Measurements from ENCODE around the gene MARF1.
"Not testable (repeated sequence)": the region's sequence is repeated elsewhere in the genome, so short reads cannot be mapped to it uniquely, and the experiment has no call there.

Gene MARF1

DNA sequence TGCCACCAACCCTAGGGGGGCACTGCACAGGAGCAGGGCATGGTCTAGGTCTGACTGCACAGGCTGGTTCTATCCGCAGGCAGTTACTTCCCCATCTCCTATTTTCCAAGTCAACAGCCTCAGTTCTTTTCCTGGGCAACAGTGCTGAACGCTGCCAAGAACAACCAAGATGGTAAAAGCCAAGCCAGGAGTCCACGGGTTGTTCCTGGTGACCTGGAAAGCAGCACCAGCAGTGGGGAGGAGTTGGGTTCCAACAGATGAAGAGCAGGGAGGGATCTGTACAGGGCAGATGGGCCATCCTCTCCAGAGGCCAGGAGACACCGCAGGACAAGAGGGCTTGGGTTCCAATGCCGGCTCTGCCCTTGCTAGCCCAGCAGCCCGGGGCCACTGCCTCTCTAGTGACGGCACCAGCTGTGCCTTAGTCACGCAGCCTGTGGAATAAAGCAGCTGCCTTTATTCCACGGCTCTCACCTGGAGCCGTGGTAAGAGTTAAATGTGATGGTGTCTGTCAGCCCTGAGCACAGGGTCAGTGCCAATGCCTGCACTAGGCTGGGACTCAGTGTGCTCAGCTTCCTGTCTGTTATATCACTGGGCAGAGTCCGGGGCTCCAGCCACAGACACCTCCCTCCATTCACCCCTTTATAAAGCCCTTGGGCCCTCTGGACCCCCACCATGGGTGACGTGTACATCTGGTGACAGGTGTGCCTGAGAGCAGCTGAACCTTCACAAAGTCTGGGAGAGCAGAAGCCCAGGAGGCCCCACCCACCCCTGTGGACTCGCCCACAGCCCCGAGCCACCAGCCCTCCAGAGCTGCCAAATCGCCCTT, 44.9 kb downstream of the MARF1 start:
- DNase-seq, result no peak

DNA sequence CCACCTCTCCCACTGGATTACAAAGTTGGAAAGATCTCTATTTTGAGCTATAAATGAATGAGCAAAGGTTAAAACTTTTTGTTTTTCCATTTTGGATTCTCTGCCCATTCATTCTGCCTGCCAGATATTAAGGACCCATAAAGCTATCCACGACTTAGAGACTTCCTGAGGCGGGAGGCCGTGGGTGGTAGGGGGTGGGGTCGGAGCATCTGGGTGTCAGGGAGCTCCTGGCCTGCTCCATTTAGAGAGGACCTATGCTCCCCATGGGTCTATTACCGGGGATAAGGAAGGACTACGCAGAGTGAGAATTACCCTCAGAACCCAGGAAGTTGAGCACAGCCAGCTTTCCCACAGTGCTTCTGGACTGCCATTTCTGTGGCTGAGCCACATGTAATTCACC, 45.8 kb downstream of the MARF1 start:
- no peak for DNase-seq

DNA sequence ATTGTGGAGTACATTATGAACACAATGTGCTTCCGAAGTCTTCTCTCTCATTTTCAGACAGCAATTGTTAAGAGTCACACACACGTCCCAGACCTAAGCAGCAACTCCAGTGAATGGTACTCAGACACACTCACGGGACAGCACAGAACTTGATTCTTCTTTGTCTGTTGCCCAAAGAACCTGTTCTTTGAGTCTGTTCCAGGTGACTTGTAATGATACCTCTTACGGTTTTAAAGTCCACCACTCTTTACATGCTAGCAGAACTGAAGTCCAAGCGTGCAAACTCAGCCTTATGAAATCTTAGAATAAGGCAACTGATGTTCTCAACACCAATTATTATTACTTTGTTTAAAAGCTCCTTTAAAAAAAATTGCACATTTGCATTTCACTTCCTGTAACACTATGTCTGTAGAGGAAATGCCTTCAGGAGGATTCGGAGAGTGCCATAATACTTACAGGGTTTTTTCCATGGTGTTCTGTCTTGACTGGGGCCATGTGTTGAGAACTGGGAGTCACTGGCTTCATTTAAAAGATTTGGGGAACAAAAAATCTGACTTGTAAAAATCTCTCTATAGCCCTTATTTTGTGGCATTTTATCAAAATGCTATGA, 48.1 kb downstream of the MARF1 start:
- no peak for DNase-seq

DNA sequence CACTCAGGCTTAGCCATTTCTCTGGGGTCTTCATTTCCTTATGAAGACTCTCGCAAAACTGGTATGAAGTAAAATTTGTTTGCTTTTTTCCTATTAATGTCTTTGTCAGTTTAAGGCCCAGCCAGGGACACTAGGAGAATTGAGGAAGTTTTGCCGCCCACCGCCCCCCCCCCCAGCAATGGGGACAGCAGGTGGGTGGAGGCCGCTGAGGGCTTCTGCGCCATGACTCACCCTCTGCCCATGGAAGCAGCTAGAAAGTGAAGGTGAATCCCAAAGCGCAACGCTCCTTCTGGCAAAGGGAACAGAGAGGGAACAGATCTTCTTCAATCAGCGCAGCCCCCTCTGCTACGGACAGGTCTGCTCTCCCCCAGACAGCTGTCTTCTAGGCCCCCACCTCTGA, 49.7 kb downstream of the MARF1 start:
- no peak for DNase-seq

DNA sequence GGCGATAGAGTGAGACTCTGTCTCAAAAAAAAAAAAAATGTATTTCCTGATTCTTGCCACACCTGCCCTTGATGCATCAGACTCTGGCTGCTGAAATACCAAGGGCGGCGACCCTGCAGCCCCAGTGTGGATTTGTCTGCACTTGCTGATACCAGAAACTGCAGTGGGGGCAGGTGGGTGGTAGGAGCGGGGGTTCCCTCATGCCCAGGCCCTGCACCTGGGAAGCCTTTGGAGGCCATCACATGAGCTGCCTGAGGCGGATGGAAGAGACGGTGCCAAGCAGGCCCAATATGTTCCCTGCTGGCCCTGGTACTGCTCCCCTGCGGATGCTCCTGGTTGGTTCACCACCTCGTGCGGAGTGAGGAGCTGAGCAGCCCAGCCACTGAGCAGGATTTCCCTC, 50.6 kb downstream of the MARF1 start:
- peak; percentile 13 for DNase-seq

DNA sequence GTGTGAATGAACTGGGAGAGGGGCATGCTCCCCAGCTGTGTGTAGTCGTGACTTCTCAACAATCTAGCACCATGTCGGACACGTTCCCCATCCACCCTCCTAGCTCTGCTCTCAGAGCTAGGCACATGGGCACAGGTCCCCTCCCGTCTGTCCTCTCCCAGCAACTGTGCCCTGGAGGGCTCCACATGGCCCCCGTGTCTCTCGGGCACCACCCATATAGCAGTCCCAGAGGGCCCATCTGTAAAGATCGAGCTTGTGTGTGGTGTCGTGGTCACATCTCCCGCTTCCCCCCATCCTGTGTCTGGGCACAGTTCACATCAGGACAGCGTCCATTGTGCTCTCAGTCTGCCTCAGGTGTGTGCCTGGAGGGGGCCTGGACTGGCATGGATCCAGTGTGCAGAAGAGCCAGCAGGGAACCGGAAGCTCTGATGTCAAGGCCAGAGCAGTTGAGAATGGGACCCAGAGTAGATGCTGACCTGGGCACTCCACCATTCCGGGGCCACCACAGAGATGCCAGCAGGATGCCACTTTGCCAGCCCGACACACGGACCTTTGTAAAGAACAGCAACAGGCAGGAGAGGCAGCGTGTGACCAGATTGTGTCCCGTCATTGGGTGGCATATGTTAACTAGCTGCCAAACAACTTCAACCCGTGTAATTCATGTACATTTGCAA, 55.7 kb downstream of the MARF1 start:
- no peak for DNase-seq

DNA sequence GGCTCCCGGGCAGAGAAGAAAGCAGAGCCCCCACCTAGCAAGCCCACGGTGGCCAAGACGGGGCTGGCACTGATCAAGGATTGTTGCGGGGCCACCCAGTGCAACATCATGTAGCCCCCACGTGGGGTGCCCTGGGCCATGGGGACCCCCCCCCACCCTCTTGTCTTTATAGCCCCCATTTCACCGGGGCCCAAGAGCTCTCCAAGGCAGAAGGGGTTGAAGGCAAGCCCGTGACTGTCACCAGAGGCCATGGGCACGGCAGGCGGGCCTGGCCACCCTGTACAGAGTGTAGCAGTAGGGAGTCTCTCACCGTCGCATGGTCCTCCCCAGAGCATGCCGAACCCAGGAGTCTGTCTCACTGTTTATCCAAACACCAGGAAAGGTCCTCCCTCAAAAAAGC, 56.2 kb downstream of the MARF1 start:
- no peak for DNase-seq

DNA sequence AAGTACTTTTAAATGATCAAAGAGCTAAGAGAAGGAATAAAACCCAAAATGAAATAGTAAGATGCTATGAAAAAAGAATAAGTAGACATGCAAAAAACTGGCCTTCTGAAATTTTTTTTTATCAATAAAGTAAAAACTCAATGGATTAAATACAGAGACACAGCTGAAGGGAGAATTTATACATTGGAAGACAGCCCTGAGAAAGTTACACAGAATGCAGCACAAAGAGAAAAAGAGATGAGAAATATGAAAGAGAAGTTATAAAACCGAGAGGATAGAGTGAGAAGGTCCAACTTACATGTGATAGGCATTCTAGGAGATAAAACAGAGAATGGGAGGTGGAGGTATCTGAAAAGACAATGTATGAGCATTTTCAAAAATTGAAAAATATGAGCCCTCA, 57.0 kb downstream of the MARF1 start:
- DNase-seq, result no peak

DNA sequence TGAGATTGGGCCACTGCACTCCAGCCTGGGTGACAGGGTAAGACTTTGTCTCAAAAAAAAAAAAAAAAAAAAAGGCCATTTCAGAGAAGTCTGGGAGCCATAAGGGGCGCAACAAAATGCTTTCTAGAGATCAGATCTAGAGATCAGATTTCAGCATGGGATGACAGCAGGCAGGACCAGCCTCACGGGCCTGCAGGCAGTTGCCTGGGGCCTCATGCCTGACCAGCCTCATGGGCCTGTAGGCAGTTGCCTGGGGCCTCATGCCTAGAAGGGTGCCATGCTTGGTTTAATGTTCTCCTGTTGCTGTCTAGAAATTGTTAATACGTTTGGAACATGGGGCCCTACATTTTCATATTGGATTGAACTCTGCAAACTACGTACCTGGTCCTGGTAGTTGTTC, 59.4 kb downstream of the MARF1 start:
- DNase-seq, result no peak

DNA sequence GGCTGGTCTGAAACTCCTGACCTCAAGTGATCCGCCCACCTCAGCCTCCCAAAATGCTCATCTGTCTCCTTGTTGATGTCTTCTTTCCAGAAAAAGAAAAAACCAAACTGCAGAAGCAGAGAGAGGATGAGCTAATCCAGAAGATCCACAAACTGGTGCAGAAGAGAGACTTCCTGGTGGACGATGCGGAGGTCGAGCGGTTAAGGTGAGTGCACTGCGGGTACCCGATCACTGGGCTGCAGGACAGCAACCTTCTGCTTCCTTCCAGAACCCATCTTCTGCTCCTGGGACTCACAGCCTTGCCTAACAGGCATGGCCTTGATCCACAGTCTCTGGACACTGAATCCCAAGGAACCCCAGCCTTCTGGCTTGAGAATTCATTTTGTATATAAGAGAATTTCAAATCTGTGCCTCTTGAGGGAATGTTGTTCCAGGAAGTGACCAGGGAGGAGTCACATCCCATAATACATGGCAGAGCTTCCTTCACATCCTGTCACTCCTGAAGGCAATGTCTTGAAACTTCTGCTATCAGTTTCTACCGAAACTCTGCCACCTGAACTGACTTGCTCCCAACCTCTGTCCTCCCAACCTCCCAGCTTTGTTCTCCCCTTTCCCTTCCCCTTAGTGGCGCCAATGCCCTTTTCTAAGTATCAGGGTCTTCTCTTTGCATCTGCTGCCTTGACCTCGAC, 61.7 kb downstream of the MARF1 start:
- DNase-seq, result no peak

DNA sequence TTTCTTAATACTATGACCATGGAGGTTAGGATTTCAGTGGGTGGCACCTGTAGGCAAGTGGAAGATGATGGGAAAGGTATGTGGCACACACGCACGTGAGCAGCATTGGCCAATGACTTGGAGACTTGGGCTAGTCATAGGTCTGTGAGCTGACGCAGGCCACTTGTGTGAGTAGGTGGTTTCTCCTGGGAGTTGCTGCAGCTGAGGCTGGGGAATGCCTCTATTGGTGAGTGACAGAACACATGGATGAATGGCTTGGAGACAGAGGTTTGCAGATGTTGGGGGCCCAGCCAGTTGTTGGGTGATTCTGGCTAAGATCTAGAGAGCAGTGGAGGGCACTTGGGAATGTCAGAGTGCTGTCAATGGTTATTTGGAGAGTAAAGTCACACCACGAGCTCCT, 64.1 kb downstream of the MARF1 start:
- no peak for DNase-seq

DNA sequence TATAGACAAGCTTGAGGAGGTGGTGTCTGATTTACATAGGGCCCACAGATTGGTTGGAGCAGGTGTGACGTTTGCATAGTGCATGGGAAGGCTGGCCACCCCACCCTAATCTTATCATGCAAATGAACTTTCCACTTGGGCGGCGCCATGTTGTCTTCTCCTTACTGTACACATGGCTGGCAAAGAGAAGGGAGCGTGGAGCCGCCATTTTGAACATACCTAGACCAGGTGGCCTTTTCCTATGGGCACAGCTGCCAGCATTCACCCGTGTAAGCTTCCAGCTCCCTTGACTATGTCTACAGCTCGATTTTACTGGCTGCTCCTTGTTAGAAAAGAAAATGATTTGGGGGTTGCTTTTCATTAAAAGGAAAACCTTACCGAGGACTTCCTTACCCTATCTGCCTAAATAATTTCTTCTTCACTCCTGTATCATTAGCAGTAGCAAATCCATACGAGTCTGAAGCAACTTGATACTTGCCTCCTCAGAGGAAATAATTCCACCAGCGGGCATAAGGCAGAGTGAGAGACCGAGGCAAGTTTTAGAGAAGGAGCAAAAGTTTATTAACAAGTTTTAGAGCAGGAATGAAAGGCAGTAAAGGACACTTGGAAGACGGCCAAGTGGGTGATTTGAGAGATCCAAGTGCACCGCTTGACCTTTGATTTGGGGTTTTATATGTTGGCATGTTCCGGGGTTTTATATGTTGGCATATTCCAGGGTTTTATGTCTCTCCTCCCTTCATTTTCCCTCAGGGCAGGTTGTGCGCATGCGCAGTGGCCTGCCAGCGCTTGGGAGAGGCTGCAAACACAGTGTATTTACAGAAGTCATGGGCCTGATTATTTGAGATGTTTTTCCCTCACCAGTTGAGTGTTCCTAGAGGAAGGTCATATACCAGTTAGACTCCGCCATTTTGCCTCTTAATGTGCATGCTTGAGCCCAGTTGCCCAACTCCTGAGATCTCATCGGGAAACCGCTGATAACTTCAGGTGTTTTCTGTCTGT, 65.7 kb downstream of the MARF1 start:
- no peak for DNase-seq

DNA sequence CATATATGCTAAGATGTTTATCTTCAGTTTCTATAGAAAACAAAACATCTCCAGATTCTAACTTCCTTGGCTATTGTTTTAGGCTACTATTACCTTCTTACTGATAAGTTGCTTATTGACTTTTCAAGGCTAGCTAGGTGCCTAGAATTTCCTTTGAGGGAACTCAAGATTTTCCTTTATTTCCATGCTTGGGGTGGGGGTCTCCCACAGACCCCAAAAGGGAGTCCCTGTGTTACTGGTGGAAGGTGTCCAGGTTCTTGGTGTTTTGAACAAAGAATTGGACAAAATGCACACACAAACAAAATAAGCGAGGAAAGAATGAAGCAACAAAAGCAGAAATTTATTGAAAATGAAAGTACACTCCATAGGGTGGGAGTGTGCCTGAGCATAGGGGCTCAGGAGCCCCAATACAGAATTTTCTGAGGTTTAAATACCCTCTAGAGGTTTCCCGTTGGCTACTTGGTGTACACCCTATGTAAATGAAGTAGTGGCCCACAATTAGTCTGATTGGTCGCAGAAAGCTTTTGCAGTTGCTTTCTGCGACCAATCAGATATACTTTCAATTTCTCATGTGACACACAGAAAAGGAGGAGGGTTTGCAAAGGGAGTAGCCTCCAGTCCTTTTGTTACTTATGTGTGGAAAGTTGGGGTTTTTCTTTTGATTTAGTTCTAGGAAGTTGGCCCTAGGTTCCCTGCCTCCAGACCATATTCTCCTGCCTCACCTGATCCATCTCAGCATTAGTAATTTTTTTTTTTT, 67.5 kb downstream of the MARF1 start:
- DNase-seq, result no peak

DNA sequence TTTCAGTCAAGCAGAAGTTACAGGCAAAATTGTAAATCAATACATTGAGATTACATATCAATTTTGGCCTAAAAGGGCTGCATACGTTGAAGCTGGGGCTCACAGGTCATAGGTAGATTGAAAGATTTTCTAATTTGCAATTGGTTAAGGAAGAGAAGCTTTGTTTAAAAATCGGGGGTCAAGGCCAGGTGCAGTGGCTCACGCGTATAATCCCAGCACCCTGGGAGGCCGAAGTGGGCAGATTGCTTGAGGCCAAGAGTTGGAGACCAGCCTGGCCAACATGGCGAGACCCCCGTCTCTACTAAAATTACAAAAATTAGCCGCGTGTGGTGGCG, 68.4 kb downstream of the MARF1 start:
- DNase-seq, result no peak

DNA sequence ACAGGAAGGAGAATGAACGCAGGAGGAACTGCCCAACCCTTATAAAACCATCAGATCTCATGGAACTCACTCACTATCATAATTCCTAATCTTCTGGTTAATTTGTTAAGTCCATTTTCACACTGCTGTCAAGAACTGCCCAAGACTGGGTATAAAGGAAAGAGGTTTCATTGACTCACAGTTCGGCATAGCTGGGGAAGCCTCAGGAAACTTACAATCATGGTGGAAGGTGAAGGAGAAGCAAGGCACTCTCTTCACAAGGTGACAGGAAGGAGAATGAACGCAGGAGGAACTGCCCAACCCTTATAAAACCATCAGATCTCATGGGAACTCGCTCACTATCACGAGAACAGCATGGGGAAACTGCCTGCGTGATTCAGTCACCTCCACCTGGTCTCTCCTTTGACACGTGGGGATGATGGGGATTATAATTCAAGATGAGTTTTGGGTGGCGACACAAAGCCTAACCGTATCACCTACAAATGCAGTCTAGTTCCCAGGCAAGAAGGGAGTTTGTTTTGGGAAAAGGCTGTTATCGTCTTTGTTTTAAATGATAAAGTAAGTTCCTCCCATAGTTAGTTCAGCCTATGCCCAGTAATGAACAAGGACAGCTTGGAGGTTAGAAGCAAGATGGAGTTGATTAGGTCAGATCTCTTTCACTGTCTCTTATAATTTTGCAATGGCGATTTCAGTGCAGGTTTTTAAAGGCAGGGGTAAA, 68.9 kb downstream of the MARF1 start:
- DNase-seq, result not testable (repeated sequence)

DNA sequence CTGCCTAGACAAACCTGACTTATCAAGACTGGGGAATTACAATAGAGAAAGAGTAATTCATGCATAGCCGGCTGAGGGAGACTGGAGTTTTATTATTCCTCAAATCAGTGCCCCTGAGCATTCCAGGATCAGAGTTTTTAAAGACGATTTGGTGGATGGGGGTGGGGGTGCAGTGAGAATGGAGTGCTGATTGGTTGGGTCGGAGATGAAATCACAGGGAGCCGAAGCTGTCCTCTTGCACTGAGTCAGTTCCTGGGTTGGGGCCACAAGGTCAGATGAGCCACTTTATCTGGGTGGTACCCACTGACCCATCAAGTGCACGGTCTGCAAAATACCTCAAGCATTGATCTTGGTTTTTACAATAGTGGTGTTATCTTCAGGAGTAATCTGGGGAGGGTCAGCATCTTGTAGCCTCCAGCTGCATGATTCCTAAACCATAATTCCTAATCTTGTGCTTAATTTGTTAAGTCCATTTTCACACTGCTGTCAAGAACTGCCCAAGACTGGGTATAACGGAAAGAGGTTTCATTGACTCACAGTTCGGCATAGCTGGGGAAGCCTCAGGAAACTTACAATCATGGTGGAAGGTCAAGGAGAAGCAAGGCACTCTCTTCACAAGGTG, 69.6 kb downstream of the MARF1 start:
- DNase-seq, result no peak

DNA sequence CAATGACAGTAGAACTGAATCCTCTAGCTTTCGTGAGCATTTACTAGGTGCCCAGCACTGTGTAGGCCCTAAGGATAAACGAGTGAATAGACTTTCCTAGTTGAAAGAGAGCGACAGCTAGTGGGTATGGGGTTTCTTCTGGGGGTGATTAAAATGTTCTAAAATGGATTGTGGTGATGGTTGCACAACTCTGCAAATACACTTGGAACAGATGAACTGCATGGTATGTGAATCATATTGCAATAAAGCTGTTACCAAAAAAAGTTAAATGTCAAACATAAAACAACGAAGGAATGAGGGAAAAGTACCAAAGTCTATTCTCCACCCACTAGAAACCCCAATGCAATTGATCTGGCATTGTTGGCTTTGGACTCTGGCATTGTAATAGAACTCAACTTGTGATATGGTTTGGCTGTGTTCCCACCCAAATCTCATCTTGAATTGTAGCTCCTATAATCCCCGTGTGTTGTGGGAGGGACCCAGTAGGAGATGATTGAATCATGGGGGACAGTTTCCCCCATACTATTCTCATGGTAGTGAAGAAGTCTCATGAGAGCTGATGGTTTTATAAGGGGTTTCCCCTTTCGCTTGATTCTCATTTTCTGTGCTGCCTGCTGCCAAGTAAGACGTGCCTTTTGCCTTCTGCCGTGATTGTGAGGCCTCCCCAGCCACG, 70.5 kb downstream of the MARF1 start:
- no peak for DNase-seq

DNA sequence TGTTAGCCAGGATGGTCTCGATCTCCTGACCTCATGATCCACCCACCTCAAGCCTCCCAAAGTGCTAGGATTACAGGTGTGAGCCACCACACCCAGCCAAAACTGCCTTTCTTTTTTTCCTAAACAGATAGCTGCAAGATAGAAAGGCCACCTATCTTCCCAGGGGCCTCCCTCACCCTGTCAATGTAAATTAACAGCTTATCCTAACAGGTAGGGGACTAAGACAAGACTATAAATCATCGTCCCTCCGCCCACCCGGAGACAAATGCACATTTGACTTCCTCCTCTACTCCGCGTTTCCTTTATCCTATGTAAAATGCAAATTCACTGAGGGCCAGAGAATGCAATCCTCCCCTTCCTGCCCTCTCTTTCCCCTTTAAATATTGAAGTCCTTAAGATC, 71.4 kb downstream of the MARF1 start:
- DNase-seq, result no peak

DNA sequence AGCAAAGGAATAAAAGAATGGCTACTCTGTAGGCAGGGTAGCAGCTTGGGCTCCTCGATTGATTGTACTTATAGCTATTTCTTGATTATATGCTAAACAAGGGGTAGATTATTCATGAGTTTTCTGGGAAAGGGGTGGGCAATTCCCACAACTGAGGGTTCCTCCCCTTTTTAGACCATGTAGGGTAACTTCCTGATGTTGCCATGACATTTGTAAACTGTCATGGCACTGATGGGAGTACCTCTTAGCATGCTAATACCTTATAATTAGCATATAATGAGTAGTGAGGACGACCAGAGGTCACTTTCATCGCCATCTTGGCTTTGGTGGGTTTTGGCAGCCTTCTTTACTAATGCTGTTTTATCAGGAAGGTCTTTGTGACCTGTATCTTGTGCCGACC, 72.3 kb downstream of the MARF1 start:
- DNase-seq, result not testable (repeated sequence)

DNA sequence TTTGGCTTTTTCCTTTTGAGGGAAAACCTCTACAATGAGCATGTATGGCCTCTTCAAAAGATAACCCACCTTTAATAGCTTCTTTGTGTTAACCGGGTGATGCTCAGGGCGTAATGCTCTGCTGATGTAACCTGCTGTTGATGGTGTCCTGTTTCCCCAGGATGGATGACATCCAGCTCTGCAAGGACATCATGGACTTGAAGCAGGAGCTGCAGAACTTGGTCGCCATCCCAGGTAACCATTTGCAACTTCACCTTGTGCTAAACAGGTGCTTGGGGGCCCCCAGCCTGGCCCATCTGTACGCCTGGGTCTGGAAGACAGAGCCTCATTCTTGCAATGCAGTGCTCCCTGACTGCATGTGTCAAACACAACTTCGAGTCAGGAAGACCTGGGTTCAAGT, 75.1 kb downstream of the MARF1 start:
- DNase-seq, result no peak

Data from effector CD4-positive, alpha-beta T cell (primary cell).